ENCODE measurements around the gene FRMD4A.
A peak's percentile ranks its signal among the peaks of the same experiment; 100 is the strongest.

The FRMD4A gene

DNA sequence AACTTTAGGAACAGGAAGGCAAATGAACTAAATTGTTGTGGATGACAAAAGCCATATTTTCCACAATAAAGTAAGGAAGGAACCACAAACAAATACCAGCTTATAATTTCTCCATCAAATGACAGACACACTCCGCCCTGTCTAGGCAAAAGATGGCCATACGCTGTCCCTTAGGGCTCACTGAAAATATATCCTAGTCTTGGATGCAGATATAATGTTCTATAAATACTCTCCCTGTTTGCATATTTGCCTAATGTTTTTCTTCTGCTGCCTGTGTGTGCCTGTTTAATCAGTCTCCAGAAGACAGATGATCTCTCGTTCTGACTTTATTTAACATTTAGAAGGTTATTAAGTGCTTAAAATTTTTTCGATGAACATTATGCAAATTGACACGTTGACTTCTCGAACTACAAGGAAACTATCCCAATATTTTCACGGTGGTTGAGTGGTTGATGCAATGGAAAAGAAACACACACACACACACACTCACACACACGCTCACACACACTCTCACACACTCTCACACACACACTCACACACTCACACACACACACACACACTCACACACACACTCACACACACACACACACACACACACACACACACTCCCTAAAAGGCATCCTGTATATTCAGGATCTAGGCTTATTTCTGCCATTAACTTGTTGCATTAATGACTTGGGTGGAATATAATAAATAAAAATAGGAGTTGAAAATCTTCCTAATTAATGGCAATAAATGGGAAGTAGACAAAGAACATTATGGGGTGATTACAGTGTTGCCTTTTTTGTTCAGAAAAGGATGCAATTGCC, 446.9 kb downstream of the FRMD4A start:
- no peak for TF ChIP-seq CTCF (IDR thresholded peaks at IDR 0.05; ENCODE audit: low read depth, low read length, missing control alignments)
- H3K36me3 ChIP-seq (replicated peaks) = no peaks in the 10 kb centered on the region
- in situ Hi-C loops (cut with HindIII; ENCODE audit: low pct_ligation_motif_present, low sequenced_read_pairs) = no loop called here
- H3K27ac ChIP-seq = peak overlapping the region; percentile 89
- DNase-seq = no peak
- no peak overlapping the region for H3K4me3 ChIP-seq (ENCODE audit: low read depth, low read length)
- no peaks in the 10 kb centered on the region for H3K27me3 ChIP-seq (replicated peaks)

- in situ Hi-C loops (cut with HindIII; ENCODE audit: low pct_ligation_motif_present, low sequenced_read_pairs) = no loop called here
- no peak for TF ChIP-seq CTCF (IDR thresholded peaks at IDR 0.05; ENCODE audit: low read depth, low read length, missing control alignments)
- Histone ChIP-seq H3K4me3 (ENCODE audit: low read depth, low read length) (no peak overlapping the region), H3K27ac (peak overlapping the region; percentile 89), H3K36me3 (replicated peaks) (no peaks in the 10 kb centered on the region), H3K27me3 (replicated peaks) (no peaks in the 10 kb centered on the region)
- DNase-seq = peak; percentile 95
Measured at GRCh38 chr10:13882119-13882711, 448.5 kb downstream of the FRMD4A start.

- no peak overlapping the region for H3K4me3 ChIP-seq (ENCODE audit: low read depth, low read length)
Measured at GRCh38 chr10:13880760-13881159, 450.0 kb downstream of the FRMD4A start.

GRCh38 chr10:13877154-13877909, 453.4 kb downstream of the FRMD4A start:
- no peak for DNase-seq
- Histone ChIP-seq H3K27me3 (replicated peaks) (no peaks in the 10 kb centered on the region), H3K27ac (no peak overlapping the region), H3K36me3 (replicated peaks) (no peaks in the 10 kb centered on the region), H3K4me3 (ENCODE audit: low read depth, low read length) (no peak overlapping the region)
- no peak for TF ChIP-seq CTCF (IDR thresholded peaks at IDR 0.05; ENCODE audit: low read depth, low read length, missing control alignments)
- in situ Hi-C loops (cut with HindIII; ENCODE audit: low pct_ligation_motif_present, low sequenced_read_pairs) = no loop called here

More at GRCh38 chr10:13880760-13881159, 450.0 kb downstream of the FRMD4A start:
- in situ Hi-C loops (cut with HindIII; ENCODE audit: low pct_ligation_motif_present, low sequenced_read_pairs) = no loop called here
- no peak for TF ChIP-seq CTCF (IDR thresholded peaks at IDR 0.05; ENCODE audit: low read depth, low read length, missing control alignments)
- H3K36me3 ChIP-seq (replicated peaks) = no peaks in the 10 kb centered on the region
- no peak overlapping the region for H3K27ac ChIP-seq
- no peak for DNase-seq
- H3K27me3 ChIP-seq (replicated peaks) = no peaks in the 10 kb centered on the region

GRCh38 chr10:13873196-13873595, 457.5 kb downstream of the FRMD4A start:
- no peak overlapping the region for H3K4me3 ChIP-seq (ENCODE audit: low read depth, low read length)
- H3K36me3 ChIP-seq (replicated peaks) = no peaks in the 10 kb centered on the region
- TF ChIP-seq CTCF (IDR thresholded peaks at IDR 0.05; ENCODE audit: low read depth, low read length, missing control alignments) = no peak
- no peak overlapping the region for H3K27ac ChIP-seq
- in situ Hi-C loops (cut with HindIII; ENCODE audit: low pct_ligation_motif_present, low sequenced_read_pairs) = no loop called here
- no peaks in the 10 kb centered on the region for H3K27me3 ChIP-seq (replicated peaks)
- DNase-seq = no peak

Data from brain microvascular endothelial cell (primary cell).